Neutrophil (primary cell): ENCODE data around the gene LMAN2.

Experiments
- H3K27ac ChIP-seq: fragments of 200-600 bp; sonication (generic); 2 replicates; pipeline ENCODE4 v1.5.1; 2016; ENCODE audit warnings: mild to moderate bottlenecking, moderate library complexity
- H3K27me3 ChIP-seq: fragments of 200-600 bp; sonication (generic); 2 replicates; pipeline ENCODE4 v1.6.0; 2016; ENCODE audit warnings: mild to moderate bottlenecking
- H3K36me3 ChIP-seq: fragments of 200-600 bp; sonication (generic); 2 replicates; pipeline ENCODE4 v1.5.1; 2017
- H3K4me1 ChIP-seq, 2 experiments: fragments of 200-600 bp in 1 of 2; sonication (generic) in 1 of 2; 1 replicate in 1 of 2; 2 replicates in 1 of 2; pipeline versions ENCODE4 v1.5.1 to v1.6.1; 2013 to 2016; ENCODE audit warnings: low read depth in 1 of 2, low read length in 1 of 2, mild to moderate bottlenecking in 1 of 2, moderate library complexity in 1 of 2; ENCODE audit not compliant: control insufficient read depth in 1 of 2, insufficient read depth in 1 of 2
- H3K4me3 ChIP-seq, 2 experiments: fragments of 200-600 bp in 1 of 2; sonication (generic) in 1 of 2; 1 replicate in 1 of 2; 2 replicates in 1 of 2; pipeline ENCODE4 v1.5.1; 2013 to 2016; ENCODE audit warnings: low read depth in 1 of 2, low read length in 1 of 2, mild to moderate bottlenecking in 1 of 2, moderate library complexity in 1 of 2
- H3K9me3 ChIP-seq: fragments of 200-600 bp; sonication (generic); 2 replicates; pipeline ENCODE4 v1.5.1; 2016
- TF ChIP-seq, protein P1 (sequence below): fragments of 200-600 bp; sonication (generic); IDR thresholded peaks from 2 replicates; pipeline ENCODE4 v1.5.1; 2016; ENCODE audit warnings: antibody characterized with exemption

LMAN2 gene

GRCh38 chr5:177329883-177330282 lies 21.6 kb downstream of the LMAN2 start:
- Histone ChIP-seq H3K4me1 (peaks cover 4 to 15% of the 10 kb centered on the region in 2 experiments), H3K4me3 (no peak overlapping the region), H3K27me3 (no peaks in the 10 kb centered on the region), H3K36me3 (peaks cover 61% of the 10 kb centered on the region), H3K9me3 (no peaks in the 10 kb centered on the region), H3K27ac (no peak overlapping the region)
- TF ChIP-seq, protein P1, sequence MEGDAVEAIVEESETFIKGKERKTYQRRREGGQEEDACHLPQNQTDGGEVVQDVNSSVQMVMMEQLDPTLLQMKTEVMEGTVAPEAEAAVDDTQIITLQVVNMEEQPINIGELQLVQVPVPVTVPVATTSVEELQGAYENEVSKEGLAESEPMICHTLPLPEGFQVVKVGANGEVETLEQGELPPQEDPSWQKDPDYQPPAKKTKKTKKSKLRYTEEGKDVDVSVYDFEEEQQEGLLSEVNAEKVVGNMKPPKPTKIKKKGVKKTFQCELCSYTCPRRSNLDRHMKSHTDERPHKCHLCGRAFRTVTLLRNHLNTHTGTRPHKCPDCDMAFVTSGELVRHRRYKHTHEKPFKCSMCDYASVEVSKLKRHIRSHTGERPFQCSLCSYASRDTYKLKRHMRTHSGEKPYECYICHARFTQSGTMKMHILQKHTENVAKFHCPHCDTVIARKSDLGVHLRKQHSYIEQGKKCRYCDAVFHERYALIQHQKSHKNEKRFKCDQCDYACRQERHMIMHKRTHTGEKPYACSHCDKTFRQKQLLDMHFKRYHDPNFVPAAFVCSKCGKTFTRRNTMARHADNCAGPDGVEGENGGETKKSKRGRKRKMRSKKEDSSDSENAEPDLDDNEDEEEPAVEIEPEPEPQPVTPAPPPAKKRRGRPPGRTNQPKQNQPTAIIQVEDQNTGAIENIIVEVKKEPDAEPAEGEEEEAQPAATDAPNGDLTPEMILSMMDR = no peak

GRCh38 chr5:177328545-177329231 lies 22.8 kb downstream of the LMAN2 start:
- TF ChIP-seq, protein P1 = no peak
- Histone ChIP-seq H3K36me3 (peaks cover 49% of the 10 kb centered on the region), H3K4me3 (no peak overlapping the region)

DNA sequence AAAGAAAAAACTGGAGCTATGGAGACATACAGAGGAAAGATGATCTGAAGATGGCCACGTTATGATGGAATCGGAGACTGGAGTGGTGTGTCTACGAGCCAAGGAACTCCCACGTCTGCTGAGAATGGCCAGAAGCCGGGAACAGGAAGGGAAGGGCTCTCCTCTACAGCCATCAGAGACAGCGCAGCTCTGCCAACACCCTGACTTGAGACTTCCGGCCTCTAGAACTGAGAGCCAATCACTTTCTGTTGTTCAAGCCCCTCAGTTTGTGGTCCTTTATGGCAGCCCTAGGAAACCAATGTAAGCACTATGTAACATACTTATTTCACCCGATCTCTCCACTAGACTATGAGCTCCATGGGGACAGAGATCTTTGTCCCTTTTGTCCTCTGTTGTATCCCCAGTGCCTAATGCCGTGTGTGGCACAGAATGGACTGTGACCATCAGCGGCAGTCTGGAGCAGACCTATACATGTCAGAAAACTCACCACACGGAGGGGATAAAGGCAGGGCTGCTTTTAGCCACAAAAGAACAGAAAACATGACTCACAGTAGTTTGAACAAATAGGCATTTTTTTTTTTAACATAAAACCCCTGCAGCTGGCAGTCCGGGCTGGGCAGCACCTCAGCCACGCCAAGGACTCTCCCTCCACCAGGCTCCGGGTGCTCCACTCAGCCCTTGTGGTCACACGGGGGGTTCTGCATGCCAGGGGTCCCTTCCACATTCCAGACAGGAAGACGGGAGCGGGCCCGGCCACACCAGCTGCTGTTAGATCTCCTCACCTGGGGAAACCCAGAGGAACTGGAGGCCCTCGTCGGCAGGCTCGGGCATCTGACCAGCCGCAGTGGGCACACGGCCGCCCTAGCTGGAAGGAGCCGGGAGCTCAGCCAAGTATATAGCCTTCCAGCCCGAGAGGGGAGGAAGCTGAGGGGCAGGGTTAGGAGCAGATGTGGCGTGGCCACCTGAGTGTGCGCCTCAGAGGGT lies 23.6 kb downstream of the LMAN2 start:
- peaks cover 11 to 23% of the 10 kb centered on the region in 2 experiments for H3K4me1 ChIP-seq
- H3K27ac ChIP-seq = no peak overlapping the region
- TF ChIP-seq, protein P1 = no peak
- H3K9me3 ChIP-seq = no peaks in the 10 kb centered on the region
- H3K4me3 ChIP-seq = no peak overlapping the region
- H3K27me3 ChIP-seq = no peaks in the 10 kb centered on the region
- peaks cover 41% of the 10 kb centered on the region for H3K36me3 ChIP-seq

More at GRCh38 chr5:177328545-177329231, 22.8 kb downstream of the LMAN2 start:
- Histone ChIP-seq H3K9me3 (no peaks in the 10 kb centered on the region), H3K27me3 (no peaks in the 10 kb centered on the region), H3K27ac (no peak overlapping the region), H3K4me1 (peaks cover 9 to 20% of the 10 kb centered on the region in 2 experiments)

GRCh38 chr5:177325868-177326381 lies 25.5 kb downstream of the LMAN2 start:
- Histone ChIP-seq H3K27ac (no peak overlapping the region), H3K9me3 (no peaks in the 10 kb centered on the region), H3K4me1 (peaks cover 12 to 15% of the 10 kb centered on the region in 2 experiments), H3K27me3 (no peaks in the 10 kb centered on the region), H3K36me3 (peaks cover 23% of the 10 kb centered on the region), H3K4me3 (no peak overlapping the region)
- TF ChIP-seq, protein P1 = no peak

- Histone ChIP-seq H3K4me1 (peaks cover 43 to 48% of the 10 kb centered on the region in 2 experiments), H3K27ac (peak overlapping the region; percentile 74), H3K4me3 (no peak overlapping the region), H3K27me3 (no peaks in the 10 kb centered on the region), H3K36me3 (no peaks in the 10 kb centered on the region), H3K9me3 (no peaks in the 10 kb centered on the region)
- TF ChIP-seq, protein P1 = no peak
Measured at GRCh38 chr5:177320879-177321278, 30.6 kb downstream of the LMAN2 start.
